HG03103 (cell line): ENCODE results near the gene FCRL4.
"Not testable (repeated sequence)": the region's sequence is repeated elsewhere in the genome, so short reads cannot be mapped to it uniquely, and the experiment has no call there.

Source experiments
- ATAC-seq: cut with Tn5 transposase; IDR thresholded peaks from one replicate; pipeline ENCODE4 v1.9.1; 2021; ENCODE audit warnings: low read depth; ENCODE audit not compliant: unreplicated experiment

The FCRL4 gene

GRCh38 chr1:157551694-157552693 lies 45.9 kb downstream of the FCRL4 start, which contains the start of gene FCRL5:
Gene FCRL5 (minus strand): TSS chr1:157552515. CDS start chr1:157552362, 153 bp downstream.
- ATAC-seq: no peak

DNA sequence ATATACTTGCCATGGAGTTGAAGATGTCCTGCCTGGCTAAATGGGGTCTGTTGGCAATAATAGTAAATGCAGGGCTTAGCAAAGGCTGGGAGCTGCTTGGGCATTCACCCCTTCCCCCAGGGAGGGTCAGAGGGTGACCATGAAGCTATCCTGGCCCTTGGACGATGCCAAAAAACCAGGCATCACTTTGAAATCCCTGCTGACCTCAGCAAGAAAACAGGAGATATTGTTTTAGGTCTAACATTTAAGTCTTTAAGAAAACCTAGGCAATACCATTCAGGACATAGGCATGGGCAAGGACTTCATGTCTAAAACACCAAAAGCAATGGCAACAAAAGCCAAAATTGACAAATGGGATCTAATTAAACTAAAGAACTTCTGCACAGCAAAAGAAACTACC lies 49.8 kb downstream of the FCRL4 start:
- not testable (repeated sequence) for ATAC-seq

DNA sequence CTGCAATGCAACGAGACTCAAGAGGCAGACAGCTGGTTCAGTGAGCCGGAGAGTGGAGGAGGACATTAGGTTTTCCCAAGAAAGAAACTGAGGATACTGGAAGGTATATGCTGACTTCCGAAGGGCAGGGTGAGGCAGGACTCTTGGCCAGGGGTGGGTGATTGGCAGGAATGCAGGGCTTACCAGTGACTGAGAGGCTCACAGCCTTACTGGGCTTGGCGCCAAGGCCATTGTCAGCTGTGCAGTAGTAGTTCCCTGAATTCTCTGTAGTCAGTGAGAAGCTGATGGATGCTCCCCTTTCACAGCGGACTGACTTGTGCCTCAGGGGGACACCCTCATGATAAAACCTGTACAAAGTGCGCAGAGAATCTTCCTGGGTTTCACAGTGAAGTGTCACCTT lies 55.2 kb downstream of the FCRL4 start:
- ATAC-seq: no peak

- ATAC-seq: no peak
These were observed 57.0 kb downstream of the FCRL4 start for GRCh38 chr1:157540852-157541251.

DNA sequence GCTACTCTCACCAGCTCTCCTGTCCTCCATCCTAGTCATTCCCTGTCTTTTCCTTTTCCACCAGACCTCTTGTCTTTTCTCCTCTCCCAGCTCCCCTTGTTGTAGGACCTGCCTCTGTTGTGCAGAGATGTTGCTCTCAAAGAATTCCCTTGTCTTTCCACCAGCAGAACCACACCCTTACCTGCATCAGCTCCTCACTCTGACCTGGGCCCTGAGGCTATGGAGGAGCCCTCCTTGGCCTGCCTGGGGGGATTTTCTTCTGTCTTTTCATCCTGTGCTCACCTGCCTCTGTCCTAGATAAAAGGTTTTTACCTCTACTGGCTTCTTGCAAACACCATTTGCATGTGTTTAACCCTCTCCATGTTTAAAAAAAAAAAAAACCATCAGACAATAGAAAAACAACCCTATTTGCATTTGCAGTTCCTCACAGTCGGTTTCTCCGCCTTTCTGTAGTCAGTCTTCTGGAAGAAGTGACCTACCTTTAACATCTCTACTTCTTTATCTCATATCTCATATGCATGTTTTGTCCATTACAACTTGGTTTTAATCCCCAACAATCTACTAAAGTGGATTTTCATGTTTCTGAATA lies 57.6 kb downstream of the FCRL4 start:
- no peak for ATAC-seq

DNA sequence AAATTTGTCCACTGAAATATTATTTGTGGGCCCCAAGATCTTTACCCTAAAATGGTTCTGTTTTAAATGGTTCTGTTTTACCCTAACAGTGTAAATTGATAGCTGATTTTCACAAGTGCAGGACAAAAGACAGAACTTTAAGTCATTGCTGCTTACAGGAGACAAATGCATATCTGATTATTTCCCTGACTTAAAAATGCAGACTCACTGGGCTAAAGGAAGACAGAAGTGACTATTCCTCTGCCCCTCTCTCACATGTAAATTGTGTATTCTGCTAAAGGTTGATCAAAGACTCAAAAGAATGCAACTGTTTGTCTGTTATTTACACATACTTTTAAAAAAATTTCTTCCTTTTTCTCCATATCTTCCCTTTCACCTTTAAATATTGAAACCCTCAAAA lies 58.3 kb downstream of the FCRL4 start:
- ATAC-seq: no peak

DNA sequence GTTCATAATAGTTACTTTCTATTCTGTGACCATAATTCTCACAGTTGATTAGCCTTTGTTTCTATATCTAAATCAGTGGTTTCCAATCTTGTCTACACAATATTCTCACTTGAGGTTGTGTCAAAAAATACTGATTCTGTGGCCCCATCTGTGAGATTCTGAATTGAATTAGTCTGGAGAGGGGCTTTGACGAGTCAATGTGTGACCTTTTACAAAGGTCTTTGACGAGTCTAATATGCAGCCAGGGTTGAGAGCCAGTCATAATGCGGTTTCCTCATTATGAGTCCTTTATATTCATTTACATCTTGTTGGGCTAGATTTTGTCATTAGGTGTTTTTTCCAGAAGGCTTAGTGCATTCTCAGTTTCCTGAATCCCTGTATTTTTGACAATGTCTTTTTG lies 65.3 kb downstream of the FCRL4 start:
- ATAC-seq: no peak

DNA sequence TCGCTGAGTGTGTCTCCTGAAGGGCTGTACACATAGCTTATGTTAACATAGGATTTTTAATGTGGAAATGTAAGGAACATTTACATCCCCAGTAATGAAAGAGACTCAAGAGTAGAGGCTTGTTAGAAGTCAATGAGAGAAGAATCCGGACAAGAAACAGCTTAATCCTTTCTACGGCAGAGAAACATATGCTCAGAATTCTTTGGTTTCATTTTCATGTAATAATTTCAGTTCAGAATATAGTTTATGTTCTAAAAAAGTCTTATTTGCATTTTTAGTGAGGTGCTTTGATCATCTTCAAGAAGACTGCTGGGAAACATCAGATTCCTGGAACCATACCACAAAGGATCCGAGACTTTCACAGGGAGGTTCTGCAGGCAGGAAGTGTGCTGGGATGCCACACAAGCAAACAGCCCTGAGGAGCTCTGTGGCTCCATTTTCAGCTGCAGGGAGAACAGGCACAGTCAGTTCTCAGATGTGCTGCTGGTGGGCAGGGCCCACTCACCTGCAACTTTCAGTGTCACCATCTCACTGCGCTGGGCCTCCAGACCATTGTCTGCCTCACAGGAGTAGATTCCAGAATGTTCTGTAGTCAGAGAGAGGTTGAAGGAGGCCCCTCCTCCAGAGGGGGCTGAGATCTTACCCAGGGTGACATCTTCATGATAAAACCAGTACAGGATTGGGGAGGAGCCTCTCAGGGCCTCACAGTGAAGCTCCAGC lies 74.0 kb downstream of the FCRL4 start:
- ATAC-seq: peak; percentile 65
